Placental pericyte (primary cell): Measurements from ENCODE around the gene NEUROG1. TPM values are rescaled to one million over a fixed set of nuclear protein-coding genes. Genes with fewer than 3 reads are reported as not detected.

Experiments
- total RNA-seq: library from RNA; depleted of rRNA; stranded (reverse); fragments of >200 nt; gene quantifications from 2 replicates; pipeline ENCODE4 v1.2.3, GENCODE V29; 2012

NEUROG1 gene
- total RNA-seq, result not detected in 2 replicates

DNA sequence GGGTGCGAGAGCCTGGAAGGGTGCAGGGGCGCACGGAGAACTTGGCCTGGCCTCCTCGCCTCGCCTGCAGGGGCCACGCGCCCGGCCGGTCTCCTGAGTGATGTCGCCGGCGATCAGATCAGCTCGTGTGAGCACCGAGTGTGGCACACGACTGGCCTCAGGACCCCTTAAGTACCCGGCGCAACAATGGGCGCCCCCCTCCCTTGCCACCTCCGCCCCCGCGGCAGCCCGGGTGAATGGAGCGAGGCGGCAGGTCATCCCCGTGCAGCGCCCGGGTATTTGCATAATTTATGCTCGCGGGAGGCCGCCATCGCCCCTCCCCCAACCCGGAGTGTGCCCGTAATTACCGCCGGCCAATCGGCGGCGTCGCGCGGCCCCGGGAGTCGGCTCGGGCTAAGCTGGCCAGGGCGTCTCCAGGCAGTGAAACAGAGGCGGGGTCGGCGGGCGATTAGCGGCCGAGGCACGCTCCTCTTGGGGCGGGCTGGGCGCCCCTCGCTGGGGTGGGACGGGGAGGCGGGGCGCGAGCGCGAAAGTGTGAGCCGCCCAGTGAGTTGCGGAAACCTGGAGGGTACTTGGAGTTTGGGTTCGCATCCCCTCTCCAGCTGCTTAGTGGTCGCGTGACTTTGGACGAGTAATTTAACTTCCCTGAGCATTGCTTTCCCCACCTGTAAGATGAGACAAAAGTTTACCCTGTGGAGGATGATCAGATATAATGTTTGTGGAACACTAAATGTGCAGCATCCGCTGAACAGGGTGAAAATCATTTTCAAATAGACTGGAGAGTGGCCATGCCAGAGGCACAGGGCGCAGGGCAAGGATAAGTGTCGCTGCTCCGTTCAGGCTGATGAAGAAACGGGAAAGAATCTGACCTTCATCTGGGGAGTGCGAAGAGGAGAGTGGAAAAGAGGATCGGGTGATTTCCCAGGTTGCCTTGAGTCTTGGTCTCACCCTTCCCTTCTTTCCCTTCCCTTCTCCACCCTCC lies at the start of gene NEUROG1:
NEUROG1 (minus strand) TSS at position 145 of the 982 bp plus-strand sequence. CDS start 274 bp downstream, outside the sequence.

DNA sequence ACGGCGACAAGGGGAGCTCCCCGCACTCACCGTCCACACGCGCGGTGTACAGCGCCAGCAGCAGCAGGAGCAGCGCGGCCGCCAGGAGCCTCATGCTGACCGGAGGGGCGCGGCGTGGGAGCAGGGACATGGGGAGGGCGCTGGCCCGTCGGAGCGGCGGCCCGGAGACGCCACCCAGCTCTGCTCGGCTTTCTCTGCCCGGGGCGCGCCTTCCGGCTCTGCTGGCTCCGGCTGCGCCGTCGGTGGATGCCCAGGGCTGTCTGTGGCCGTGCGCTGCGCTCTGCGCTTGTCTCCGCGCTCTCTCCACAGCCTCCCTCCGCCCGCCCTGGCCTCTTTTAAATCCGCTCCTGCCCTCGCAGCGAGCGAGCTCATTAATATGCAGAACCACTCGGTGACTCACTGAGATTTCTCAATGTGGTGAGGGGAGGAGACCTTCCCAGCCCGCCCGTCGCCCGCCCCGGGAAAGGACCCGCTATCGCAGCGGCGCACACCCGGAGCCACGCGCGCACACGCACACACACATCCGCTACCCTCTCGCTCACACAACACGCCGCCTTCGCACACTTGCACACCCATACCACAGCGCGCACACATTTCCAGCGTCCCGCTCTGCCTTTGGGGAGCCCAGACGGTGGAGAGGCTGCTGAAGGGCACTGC lies 43.0 kb upstream of the NEUROG1 start, which contains the start of gene CXCL14:
CXCL14 (minus strand) TSS at position 307 of the 657 bp plus-strand sequence; CDS start at position 94, 213 bp downstream.

Other genes with a start within 250 kb of the NEUROG1 start
- 159 and 254 TPM in 2 replicates for gene MACROH2A1, start 136.7 kb downstream of the NEUROG1 start, total RNA-seq
- gene DCANP1, start 88.6 kb downstream of the NEUROG1 start, total RNA-seq, result not detected in 2 replicates
- not detected in 2 replicates for gene TIFAB, start 83.6 kb downstream of the NEUROG1 start, total RNA-seq
- 0.14 TPM in 1 of 2 replicates, not detected in the other for gene CXCL14, start 43.0 kb upstream of the NEUROG1 start, total RNA-seq